Endothelial cell of umbilical vein (primary cell): Measurements from ENCODE around the gene IKZF3. TPM values are rescaled to one million over a fixed set of nuclear protein-coding genes. Genes with fewer than 3 reads are reported as not detected.

ENCODE experiments used
- BruUV-seq: library from RNA; stranded (reverse); fragments of 400-500 nt; replicated peaks from 2 replicates; lab custom pipeline; 2021; lab: Mats Ljungman, UMichigan
- CTCF ChIA-PET: fragments of 300-600, 350-600 bp; sonication (Branson Sonifier 250); formaldehyde crosslinking; loops from one replicate; lab custom pipeline; 2021; ENCODE audit warnings: antibody characterized with exemption, inconsistent platforms; lab: Charles Lee
- POLR2A ChIA-PET: fragments of 300-600, 350-600 bp; sonication (Branson Sonifier 250); formaldehyde crosslinking; loops from one replicate; lab custom pipeline; 2021; ENCODE audit warnings: antibody characterized with exemption, inconsistent platforms; lab: Charles Lee
- DNase-seq: peaks from one replicate; pipeline ENCODE4 v3.0.0-alpha.2; 2011; ENCODE audit warnings: low read depth, low spot score
- FAIRE-seq: peaks from 2 replicates; lab custom pipeline; 2011; peaks lifted over from hg19 to GRCh38; lab: Jason Lieb, UNC
- H2AFZ ChIP-seq: 2 replicates; pipeline ENCODE4 v1.6.0; 2012; ENCODE audit warnings: low read depth, low read length, control low read depth, inconsistent platforms
- H3K27ac ChIP-seq: 2 replicates; pipeline ENCODE4 v1.5.1; 2011; ENCODE audit warnings: low read depth, mild to moderate bottlenecking, control low read depth, low read length, moderate library complexity; ENCODE audit not compliant: insufficient read depth
- H3K27me3 ChIP-seq, 2 experiments: 2 replicates each; pipeline versions ENCODE4 v1.6.0 to v1.6.1; 2011; ENCODE audit warnings: low read length in 2 of 2, mixed read lengths in 1 of 2; ENCODE audit not compliant: control insufficient read depth in 2 of 2, insufficient read depth in 2 of 2
- H3K36me3 ChIP-seq, 2 experiments: 2 replicates in 1 of 2; 3 replicates in 1 of 2; pipeline ENCODE4 v1.5.1; 2011; ENCODE audit warnings: low read length in 2 of 2, mild to moderate bottlenecking in 1 of 2, moderate library complexity in 1 of 2; ENCODE audit not compliant: control insufficient read depth in 2 of 2, insufficient read depth in 2 of 2; ENCODE audit errors: extremely low read depth in 1 of 2
- H3K4me1 ChIP-seq: 3 replicates; pipeline ENCODE4 v1.5.1; 2011; ENCODE audit warnings: mild to moderate bottlenecking, low read length; ENCODE audit not compliant: control insufficient read depth, insufficient read depth; ENCODE audit errors: extremely low read depth
- H3K4me2 ChIP-seq: 2 replicates; pipeline ENCODE4 v1.6.1; 2011; ENCODE audit warnings: low read length, control low read depth, mixed read lengths; ENCODE audit not compliant: insufficient read depth
- H3K4me3 ChIP-seq, 3 experiments: fragments of 200-600 bp in 1 of 3; sonication (generic), shearing (Covaris generic) in 1 of 3; replicated peaks in 1 of 3; 2 replicates each; pipeline ENCODE4 v1.5.1; 2011 to 2016; ENCODE audit warnings: control low read depth in 3 of 3, low read length in 3 of 3, mild to moderate bottlenecking in 2 of 3, inconsistent platforms in 1 of 3, low read depth in 1 of 3, moderate library complexity in 1 of 3; ENCODE audit not compliant: insufficient read depth in 1 of 3
- H3K79me2 ChIP-seq: 2 replicates; pipeline ENCODE4 v1.6.0; 2012; ENCODE audit warnings: low read length, inconsistent platforms; ENCODE audit not compliant: control insufficient read depth, insufficient read depth
- H3K9ac ChIP-seq: replicated peaks from 2 replicates; pipeline ENCODE3; 2011; ENCODE audit warnings: low read length, control low read depth; ENCODE audit not compliant: insufficient read depth; ENCODE audit errors: extremely low read depth
- H3K9me1 ChIP-seq: replicated peaks from 3 replicates; pipeline ENCODE4 v1.6.0; 2011; ENCODE audit warnings: mild to moderate bottlenecking, low read length; ENCODE audit not compliant: control insufficient read depth, insufficient read depth; ENCODE audit errors: extremely low read depth
- H3K9me3 ChIP-seq: replicated peaks from 2 replicates; pipeline ENCODE4 v1.5.1; 2012; ENCODE audit warnings: low read length, inconsistent platforms; ENCODE audit not compliant: control insufficient read depth, insufficient read depth
- H4K20me1 ChIP-seq: replicated peaks from 2 replicates; pipeline ENCODE3; 2011; ENCODE audit warnings: mild to moderate bottlenecking, low read length; ENCODE audit not compliant: control insufficient read depth, insufficient read depth; ENCODE audit errors: extremely low read depth
- EZH2 ChIP-seq: IDR thresholded peaks from 2 replicates; pipeline ENCODE4 v1.6.1; 2012; ENCODE audit warnings: borderline replicate concordance, low read depth, mild to moderate bottlenecking, moderate library complexity, low read length, inconsistent platforms; ENCODE audit not compliant: severe bottlenecking
- FOS ChIP-seq: IDR thresholded peaks from 2 replicates; pipeline ENCODE4 v1.6.1; 2011; ENCODE audit warnings: mild to moderate bottlenecking, low read length, moderate library complexity, borderline replicate concordance; ENCODE audit not compliant: insufficient read depth
- GATA2 ChIP-seq: IDR thresholded peaks from 2 replicates; pipeline ENCODE4 v1.7.0; 2011; ENCODE audit warnings: low read depth, mild to moderate bottlenecking, moderate library complexity, mixed read lengths, low read length; ENCODE audit not compliant: insufficient read length, insufficient read depth
- JUN ChIP-seq: IDR thresholded peaks from 2 replicates; pipeline ENCODE4 v1.6.1; 2011; ENCODE audit warnings: borderline replicate concordance, low read depth; ENCODE audit not compliant: insufficient read length, insufficient read depth
- MAX ChIP-seq: IDR thresholded peaks from 2 replicates; pipeline ENCODE4 v1.6.1; 2011; ENCODE audit not compliant: insufficient read depth, insufficient read length
- MYC ChIP-seq: IDR thresholded peaks from one replicate; pipeline ENCODE4 v1.6.1; 2011; ENCODE audit warnings: mild to moderate bottlenecking, low read depth, low read length
- POLR2AphosphoS5 ChIP-seq: IDR thresholded peaks from 2 replicates; pipeline ENCODE4 v1.6.1; 2012; ENCODE audit warnings: low read depth, mild to moderate bottlenecking, control low read depth, low read length, moderate library complexity; ENCODE audit not compliant: insufficient read depth
- dilution Hi-C: fragments of 300-500 bp; cut with MboI; formaldehyde crosslinking; loops from one replicate; pipeline ENCODE4 v1.15.0; 2019; ENCODE audit warnings: low sequenced_read_pairs; ENCODE audit not compliant: extremely low pct_ligation_motif_present
- intact Hi-C: fragments of 100-400 bp; cut with micrococcal nuclease; formaldehyde crosslinking; loops from one replicate; pipeline ENCODE4 v1.10.0; 2022
- polyA plus RNA-seq, 4 experiments: library from polyadenylated mRNA; depleted of rRNA in 3 of 4; stranded (reverse) in 3 of 4; unstranded in 1 of 4; fragments of >200 nt; gene quantifications; 2 replicates each; pipeline versions ENCODE4 v1.2.1 to v1.2.3, GENCODE V29; 2011 to 2012; ENCODE audit warnings: missing spikeins in 1 of 4
- total RNA-seq: library from RNA; stranded (reverse); gene quantifications from 2 replicates; pipeline ENCODE4 v1.2.3, GENCODE V29; 2021
- TF ChIP-seq, protein P1 (sequence below), 2 donors: IDR thresholded peaks; 1 replicate in 1 of 2; 2 replicates in 1 of 2; pipeline ENCODE4 v1.5.1; 2011; ENCODE audit warnings: low read length in 2 of 2, mild to moderate bottlenecking in 2 of 2, moderate library complexity in 2 of 2, control low read depth in 1 of 2, inconsistent platforms in 1 of 2, low read depth in 1 of 2; ENCODE audit not compliant: insufficient read depth in 1 of 2; ENCODE audit errors: extremely low read depth in 1 of 2

IKZF3 gene
- total and polyA plus RNA-seq, 2 donors (not counting 3 experiments of a cell fraction or from before 2014, with no cell fraction given): not detected

DNA sequence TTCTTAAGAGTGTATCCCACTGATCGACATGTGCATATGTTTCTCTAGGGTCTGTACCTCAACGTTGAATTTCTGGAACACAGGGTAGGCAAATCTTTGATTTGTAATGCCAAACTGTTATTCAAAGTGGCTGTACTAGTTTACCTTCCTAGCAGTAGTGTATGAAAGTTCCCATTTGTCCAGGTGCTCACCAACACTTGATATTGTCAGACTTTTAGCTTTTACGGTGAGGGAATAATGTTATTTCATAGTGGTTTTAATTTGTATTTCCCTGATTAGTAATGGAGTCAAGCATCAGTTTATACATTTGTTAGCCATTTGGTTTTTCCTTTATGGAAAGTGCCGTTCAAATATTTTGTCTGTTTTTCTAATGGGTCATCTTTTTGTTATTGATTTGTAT is 34.0 kb upstream of the IKZF3 start:
- FAIRE-seq: no peak
- Histone ChIP-seq H3K4me2 (no peak overlapping the region), H3K4me1 (no peaks in the 10 kb centered on the region), H3K4me3 (no peak overlapping the region), H3K27me3 (peaks cover 0 to 3% of the 10 kb centered on the region in 2 experiments), H3K9me1 (no peaks in the 10 kb centered on the region), H3K9me3 (no peaks in the 10 kb centered on the region), H3K27ac (no peak overlapping the region), H2AFZ (no peak overlapping the region), H3K36me3 (no peaks in the 10 kb centered on the region), H3K79me2 (no peaks in the 10 kb centered on the region), H3K9ac (no peak overlapping the region), H4K20me1 (no peaks in the 10 kb centered on the region)
- BruUV-seq: no TSS peak
- intact Hi-C loops: no loop called here
- dilution Hi-C loops: no loop called here
- TF ChIP-seq GATA2 (no peak), FOS (no peak), MYC (no peak), POLR2AphosphoS5 (no peak), MAX (no peak), JUN (no peak), EZH2 (no peak)
- TF ChIP-seq, protein P1, sequence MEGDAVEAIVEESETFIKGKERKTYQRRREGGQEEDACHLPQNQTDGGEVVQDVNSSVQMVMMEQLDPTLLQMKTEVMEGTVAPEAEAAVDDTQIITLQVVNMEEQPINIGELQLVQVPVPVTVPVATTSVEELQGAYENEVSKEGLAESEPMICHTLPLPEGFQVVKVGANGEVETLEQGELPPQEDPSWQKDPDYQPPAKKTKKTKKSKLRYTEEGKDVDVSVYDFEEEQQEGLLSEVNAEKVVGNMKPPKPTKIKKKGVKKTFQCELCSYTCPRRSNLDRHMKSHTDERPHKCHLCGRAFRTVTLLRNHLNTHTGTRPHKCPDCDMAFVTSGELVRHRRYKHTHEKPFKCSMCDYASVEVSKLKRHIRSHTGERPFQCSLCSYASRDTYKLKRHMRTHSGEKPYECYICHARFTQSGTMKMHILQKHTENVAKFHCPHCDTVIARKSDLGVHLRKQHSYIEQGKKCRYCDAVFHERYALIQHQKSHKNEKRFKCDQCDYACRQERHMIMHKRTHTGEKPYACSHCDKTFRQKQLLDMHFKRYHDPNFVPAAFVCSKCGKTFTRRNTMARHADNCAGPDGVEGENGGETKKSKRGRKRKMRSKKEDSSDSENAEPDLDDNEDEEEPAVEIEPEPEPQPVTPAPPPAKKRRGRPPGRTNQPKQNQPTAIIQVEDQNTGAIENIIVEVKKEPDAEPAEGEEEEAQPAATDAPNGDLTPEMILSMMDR (IDR thresholded peaks at IDR 0.05; ENCODE audit: extremely low read depth in 1 of 2, insufficient read depth in 1 of 2, low read depth in 1 of 2, low read length in 2 of 2): no peak
- no peak for DNase-seq
- CTCF ChIA-PET: interaction anchor here (1.0 kb wide), 1 partner anchor 18 kb away, joined by 3 read pairs; no protein-coding TSS in a partner anchor
- POLR2A ChIA-PET: interaction anchor here (0.7 kb wide), 1 partner anchor 19 kb away, joined by 3 read pairs; no protein-coding TSS in a partner anchor
